MV-4-11 (cell line): ENCODE measurements around the gene IL1RAPL2.
"Not testable (repeated sequence)": the region's sequence is repeated elsewhere in the genome, so short reads cannot be mapped to it uniquely, and the experiment has no call there.

Experiments used
- DNase-seq: peaks from one replicate; lab custom pipeline; 2025; lab: John Stamatoyannopoulos, UW

Gene IL1RAPL2

GRCh38 chrX:104565791-104566680 lies at the start of gene IL1RAPL2:
Gene IL1RAPL2 (plus strand): TSS chrX:104566199.
- no peak for DNase-seq

GRCh38 chrX:104522386-104522785 lies 43.6 kb upstream of the IL1RAPL2 start:
- DNase-seq, result no peak

- no peak for DNase-seq
Observed at GRCh38 chrX:104523858-104524257, 42.1 kb upstream of the IL1RAPL2 start.

- DNase-seq, result no peak
Observed at GRCh38 chrX:104539081-104539480, 26.9 kb upstream of the IL1RAPL2 start.

- not testable (repeated sequence) for DNase-seq
Observed at GRCh38 chrX:104542447-104542846, 23.6 kb upstream of the IL1RAPL2 start.

GRCh38 chrX:104564335-104564734 lies 1.7 kb upstream of the IL1RAPL2 start:
- no peak for DNase-seq

GRCh38 chrX:104564921-104565703 lies 887 bp upstream of the IL1RAPL2 start:
- DNase-seq, result no peak

- DNase-seq, result no peak
Observed at GRCh38 chrX:104566681-104567501, 892 bp downstream of the IL1RAPL2 start.

GRCh38 chrX:104567506-104567905 lies 1.5 kb downstream of the IL1RAPL2 start:
- DNase-seq, result no peak

GRCh38 chrX:104568304-104568915 lies 2.4 kb downstream of the IL1RAPL2 start:
- DNase-seq, result no peak

GRCh38 chrX:104618106-104618895 lies 52.3 kb downstream of the IL1RAPL2 start:
- no peak for DNase-seq

GRCh38 chrX:104621781-104622180 lies 55.8 kb downstream of the IL1RAPL2 start:
- DNase-seq, result no peak

GRCh38 chrX:104641176-104641575 lies 75.2 kb downstream of the IL1RAPL2 start:
- no peak for DNase-seq

GRCh38 chrX:104647084-104647483 lies 81.1 kb downstream of the IL1RAPL2 start:
- DNase-seq, result no peak

- DNase-seq, result no peak
Observed at GRCh38 chrX:104659005-104659744, 93.2 kb downstream of the IL1RAPL2 start.

GRCh38 chrX:104660092-104660491 lies 94.1 kb downstream of the IL1RAPL2 start:
- no peak for DNase-seq

GRCh38 chrX:104662694-104663093 lies 96.7 kb downstream of the IL1RAPL2 start:
- no peak for DNase-seq

- DNase-seq, result no peak
Observed at GRCh38 chrX:104665691-104666090, 99.7 kb downstream of the IL1RAPL2 start.

GRCh38 chrX:104668550-104668949 lies 102.6 kb downstream of the IL1RAPL2 start:
- DNase-seq, result no peak

- DNase-seq, result no peak
Observed at GRCh38 chrX:104669063-104669462, 103.1 kb downstream of the IL1RAPL2 start.
